ENCODE measurements around the gene TNFSF11.

The TNFSF11 gene

GRCh38 chr13:42543215-42543797 is 30.6 kb upstream of the TNFSF11 start:
- ATAC-seq (ENCODE audit: low read depth) (no peak), DNase-seq (ENCODE audit: low spot score) (no peak)
- H3K4me1 ChIP-seq (ENCODE audit: insufficient read depth, poor library complexity, severe bottlenecking), result no peaks in the 10 kb centered on the region
- no peaks in the 10 kb centered on the region for H3K36me3 ChIP-seq (ENCODE audit: low read depth)
- no peaks in the 10 kb centered on the region for H3K9me3 ChIP-seq (ENCODE audit: severe bottlenecking)
- H3K27ac ChIP-seq (ENCODE audit: poor library complexity, severe bottlenecking), result no peak overlapping the region
- TF ChIP-seq, protein P1, sequence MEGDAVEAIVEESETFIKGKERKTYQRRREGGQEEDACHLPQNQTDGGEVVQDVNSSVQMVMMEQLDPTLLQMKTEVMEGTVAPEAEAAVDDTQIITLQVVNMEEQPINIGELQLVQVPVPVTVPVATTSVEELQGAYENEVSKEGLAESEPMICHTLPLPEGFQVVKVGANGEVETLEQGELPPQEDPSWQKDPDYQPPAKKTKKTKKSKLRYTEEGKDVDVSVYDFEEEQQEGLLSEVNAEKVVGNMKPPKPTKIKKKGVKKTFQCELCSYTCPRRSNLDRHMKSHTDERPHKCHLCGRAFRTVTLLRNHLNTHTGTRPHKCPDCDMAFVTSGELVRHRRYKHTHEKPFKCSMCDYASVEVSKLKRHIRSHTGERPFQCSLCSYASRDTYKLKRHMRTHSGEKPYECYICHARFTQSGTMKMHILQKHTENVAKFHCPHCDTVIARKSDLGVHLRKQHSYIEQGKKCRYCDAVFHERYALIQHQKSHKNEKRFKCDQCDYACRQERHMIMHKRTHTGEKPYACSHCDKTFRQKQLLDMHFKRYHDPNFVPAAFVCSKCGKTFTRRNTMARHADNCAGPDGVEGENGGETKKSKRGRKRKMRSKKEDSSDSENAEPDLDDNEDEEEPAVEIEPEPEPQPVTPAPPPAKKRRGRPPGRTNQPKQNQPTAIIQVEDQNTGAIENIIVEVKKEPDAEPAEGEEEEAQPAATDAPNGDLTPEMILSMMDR (IDR thresholded peaks at IDR 0.05; ENCODE audit: poor library complexity, severe bottlenecking), result no peak
- H3K4me3 ChIP-seq (ENCODE audit: severe bottlenecking), result no peak overlapping the region
- H3K27me3 ChIP-seq (ENCODE audit: insufficient read depth, poor library complexity, severe bottlenecking), result no peaks in the 10 kb centered on the region

- no peak for ATAC-seq (ENCODE audit: low read depth)
- no peaks in the 10 kb centered on the region for H3K4me1 ChIP-seq (ENCODE audit: insufficient read depth, poor library complexity, severe bottlenecking)
- TF ChIP-seq, protein P1 (IDR thresholded peaks at IDR 0.05; ENCODE audit: poor library complexity, severe bottlenecking), result no peak
These were observed 29.6 kb upstream of the TNFSF11 start for GRCh38 chr13:42544246-42544926.

DNA sequence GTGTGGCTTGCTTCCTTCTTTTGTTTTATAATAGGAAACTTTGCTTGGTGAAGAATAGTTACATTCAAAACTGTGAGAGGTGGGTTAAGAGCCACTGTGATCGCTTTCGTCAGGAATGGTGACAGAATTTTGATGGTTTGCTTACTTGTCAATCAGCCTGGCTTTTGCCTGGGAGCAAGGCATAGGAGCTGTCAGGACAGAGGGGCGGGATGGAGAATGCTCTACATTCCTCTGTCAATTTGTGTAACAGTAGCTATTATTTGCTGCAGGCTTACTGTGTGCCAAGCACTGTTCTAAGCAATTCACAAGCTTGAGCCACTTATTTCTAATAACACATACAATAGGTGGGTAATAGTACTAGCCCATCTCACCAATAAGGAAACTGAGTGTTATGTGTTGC is 28.1 kb upstream of the TNFSF11 start:
- H3K4me3 ChIP-seq (ENCODE audit: severe bottlenecking), result no peak overlapping the region
- no peaks in the 10 kb centered on the region for H3K27me3 ChIP-seq (ENCODE audit: insufficient read depth, poor library complexity, severe bottlenecking)
- TF ChIP-seq, protein P1 (IDR thresholded peaks at IDR 0.05; ENCODE audit: poor library complexity, severe bottlenecking), result no peak
- ATAC-seq (ENCODE audit: low read depth) (no peak), DNase-seq (ENCODE audit: low spot score) (no peak)
- no peak overlapping the region for H3K27ac ChIP-seq (ENCODE audit: poor library complexity, severe bottlenecking)
- H3K36me3 ChIP-seq (ENCODE audit: low read depth), result no peaks in the 10 kb centered on the region
- H3K4me1 ChIP-seq (ENCODE audit: insufficient read depth, poor library complexity, severe bottlenecking), result no peaks in the 10 kb centered on the region
- no peaks in the 10 kb centered on the region for H3K9me3 ChIP-seq (ENCODE audit: severe bottlenecking)

More at GRCh38 chr13:42544246-42544926, 29.6 kb upstream of the TNFSF11 start:
- Histone ChIP-seq H3K4me3 (ENCODE audit: severe bottlenecking) (no peak overlapping the region), H3K27ac (ENCODE audit: poor library complexity, severe bottlenecking) (no peak overlapping the region), H3K36me3 (ENCODE audit: low read depth) (no peaks in the 10 kb centered on the region), H3K27me3 (ENCODE audit: insufficient read depth, poor library complexity, severe bottlenecking) (no peaks in the 10 kb centered on the region), H3K9me3 (ENCODE audit: severe bottlenecking) (no peaks in the 10 kb centered on the region)
- DNase-seq (ENCODE audit: low spot score), result no peak

- no peak for DNase-seq (ENCODE audit: low spot score)
- Histone ChIP-seq H3K4me1 (ENCODE audit: insufficient read depth, poor library complexity, severe bottlenecking) (no peaks in the 10 kb centered on the region), H3K27me3 (ENCODE audit: insufficient read depth, poor library complexity, severe bottlenecking) (no peaks in the 10 kb centered on the region), H3K9me3 (ENCODE audit: severe bottlenecking) (no peaks in the 10 kb centered on the region), H3K4me3 (ENCODE audit: severe bottlenecking) (no peak overlapping the region), H3K36me3 (ENCODE audit: low read depth) (no peaks in the 10 kb centered on the region), H3K27ac (ENCODE audit: poor library complexity, severe bottlenecking) (no peak overlapping the region)
- ATAC-seq (ENCODE audit: low read depth), result no peak
- TF ChIP-seq, protein P1 (IDR thresholded peaks at IDR 0.05; ENCODE audit: poor library complexity, severe bottlenecking), result no peak
These were observed 26.3 kb upstream of the TNFSF11 start for GRCh38 chr13:42547612-42548011.

Data from RWPE2 (cell line).